Measurements from ENCODE around the gene LRRC8D. TPM values are rescaled to one million over a fixed set of nuclear protein-coding genes. Genes with fewer than 3 reads are reported as not detected.

LRRC8D gene
- total RNA-seq, 4 donors from 2014 or later: 12.0 to 47.4 (median 17.8) TPM

- DNase-seq: no peak
Observed at GRCh38 chr1:89927478-89927877, 106.6 kb downstream of the LRRC8D start.

GRCh38 chr1:89928506-89928905 is 107.7 kb downstream of the LRRC8D start:
- no peaks in the 10 kb centered on the region for H3K36me3 ChIP-seq
- no peak for DNase-seq
- peaks cover 0 to 3% of the 10 kb centered on the region in 2 donors for H3K9me3 ChIP-seq
- no peak overlapping the region for H3K4me3 ChIP-seq
- no peaks in the 10 kb centered on the region for H3K27me3 ChIP-seq
- no peak overlapping the region for H3K27ac ChIP-seq
- TF ChIP-seq POLR2A (IDR thresholded peaks at IDR 0.05) (no peak), CTCF (IDR thresholded peaks at IDR 0.05) (no peak)
- no peaks in the 10 kb centered on the region for H3K4me1 ChIP-seq
- intact Hi-C loops (cut with DNase I; ENCODE audit: low total_unique reads): no loop called here

More at GRCh38 chr1:89927478-89927877, 106.6 kb downstream of the LRRC8D start:
- TF ChIP-seq CTCF (IDR thresholded peaks at IDR 0.05) (no peak), POLR2A (IDR thresholded peaks at IDR 0.05) (no peak)
- H3K36me3 ChIP-seq: no peaks in the 10 kb centered on the region
- no peaks in the 10 kb centered on the region for H3K27me3 ChIP-seq
- H3K4me1 ChIP-seq: no peaks in the 10 kb centered on the region
- peaks cover 0 to 5% of the 10 kb centered on the region in 2 donors for H3K9me3 ChIP-seq
- no peak overlapping the region for H3K4me3 ChIP-seq
- H3K27ac ChIP-seq: no peak overlapping the region
- intact Hi-C loops (cut with DNase I; ENCODE audit: low total_unique reads): no loop called here

- intact Hi-C loops (cut with DNase I; ENCODE audit: low total_unique reads): no loop called here
- no peak overlapping the region for H3K4me3 ChIP-seq
- no peaks in the 10 kb centered on the region for H3K27me3 ChIP-seq
- no peak for DNase-seq
- H3K4me1 ChIP-seq: no peaks in the 10 kb centered on the region
- TF ChIP-seq POLR2A (IDR thresholded peaks at IDR 0.05) (no peak), CTCF (IDR thresholded peaks at IDR 0.05) (no peak)
- no peak overlapping the region for H3K27ac ChIP-seq
- no peaks in the 10 kb centered on the region for H3K36me3 ChIP-seq
- H3K9me3 ChIP-seq: no peaks in the 10 kb centered on the region
Observed at GRCh38 chr1:89929467-89930063, 108.7 kb downstream of the LRRC8D start.

- Histone ChIP-seq H3K4me1 (no peaks in the 10 kb centered on the region), H3K27ac (no peak overlapping the region), H3K27me3 (no peaks in the 10 kb centered on the region), H3K36me3 (no peaks in the 10 kb centered on the region), H3K4me3 (no peak overlapping the region), H3K9me3 (no peaks in the 10 kb centered on the region)
- no peak for DNase-seq
- intact Hi-C loops (cut with DNase I; ENCODE audit: low total_unique reads): no loop called here
- no peak for TF ChIP-seq POLR2A (IDR thresholded peaks at IDR 0.05)
- no peak for TF ChIP-seq CTCF (IDR thresholded peaks at IDR 0.05)
Observed at GRCh38 chr1:89930579-89930978, 109.7 kb downstream of the LRRC8D start.

GRCh38 chr1:89931964-89932363 is 111.1 kb downstream of the LRRC8D start:
- H3K4me3 ChIP-seq: no peak overlapping the region
- no peaks in the 10 kb centered on the region for H3K9me3 ChIP-seq
- no peaks in the 10 kb centered on the region for H3K36me3 ChIP-seq
- H3K4me1 ChIP-seq: no peaks in the 10 kb centered on the region
- no peak for DNase-seq
- no peak for TF ChIP-seq POLR2A (IDR thresholded peaks at IDR 0.05)
- no peak for TF ChIP-seq CTCF (IDR thresholded peaks at IDR 0.05)
- H3K27me3 ChIP-seq: no peaks in the 10 kb centered on the region
- no peak overlapping the region for H3K27ac ChIP-seq
- intact Hi-C loops (cut with DNase I; ENCODE audit: low total_unique reads): no loop called here
